ENCODE data around the gene SLPI.

The SLPI gene

DNA sequence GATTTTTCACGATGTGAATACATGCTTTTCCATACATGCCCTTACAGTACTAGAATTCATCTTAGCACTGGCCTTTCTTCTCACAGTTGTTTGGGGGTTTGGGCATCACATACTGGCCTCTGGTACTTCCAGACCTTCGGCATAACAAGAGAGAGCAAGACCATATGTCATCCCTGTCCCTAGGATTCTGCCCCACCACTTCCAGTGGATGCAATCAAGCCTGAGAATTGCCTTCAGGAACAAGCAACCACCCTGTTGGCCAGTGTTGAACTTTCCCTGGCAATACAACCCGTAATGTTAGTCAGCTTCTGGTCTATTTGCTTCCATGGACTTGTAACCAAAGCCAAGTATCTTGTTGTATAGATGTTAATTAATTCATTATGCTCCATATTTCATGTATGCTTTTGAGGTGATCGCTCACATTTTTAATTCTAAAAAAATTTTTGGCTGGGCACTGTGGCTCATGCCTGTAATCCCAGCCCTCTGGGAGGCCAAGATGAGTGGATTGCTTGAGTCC is 15.4 kb upstream of the SLPI start:
- no CpG with 5 or more reads among the region's 4 CpGs for WGBS (ENCODE audit: insufficient coverage, insufficient read length)
- H3K4me3 ChIP-seq (ENCODE audit: low read length) = no peak overlapping the region
- no peak overlapping the region for H3K27ac ChIP-seq (ENCODE audit: low read length)
- H3K4me1 ChIP-seq (ENCODE audit: control insufficient read depth, insufficient read depth, low read length) = no peaks in the 10 kb centered on the region; the same call in 1 of the 2 replicates
- no peaks in the 10 kb centered on the region for H3K9me3 ChIP-seq (ENCODE audit: control insufficient read depth, insufficient read depth, low read length)
- no peaks in the 10 kb centered on the region for H3K27me3 ChIP-seq (ENCODE audit: control insufficient read depth, insufficient read depth, low read length)
- no peaks in the 10 kb centered on the region for H3K36me3 ChIP-seq (ENCODE audit: control insufficient read depth, insufficient read depth, low read length)
- DNase-seq (ENCODE audit: low read depth, low spot score) = no peak

DNA sequence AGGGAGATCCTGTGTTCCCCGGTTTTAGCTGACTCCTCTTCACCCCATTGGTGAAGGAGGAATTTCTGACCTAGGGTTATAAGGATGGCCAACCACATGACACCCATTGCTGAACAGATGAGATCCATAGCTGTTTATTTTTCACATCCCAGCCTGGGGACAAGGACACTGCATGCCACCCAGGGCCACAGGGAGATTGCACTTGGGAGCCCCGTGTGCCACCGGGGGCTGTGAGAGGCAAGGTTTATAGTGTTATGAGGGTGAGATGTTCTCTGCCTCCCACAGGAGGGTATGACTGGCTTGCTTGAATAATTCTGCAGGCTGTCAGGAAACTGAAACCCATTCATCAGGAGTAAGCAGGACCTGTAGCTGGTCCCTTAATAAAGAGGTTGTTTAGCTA is 14.7 kb upstream of the SLPI start:
- Histone ChIP-seq H3K27ac (ENCODE audit: low read length) (no peak overlapping the region), H3K9me3 (ENCODE audit: control insufficient read depth, insufficient read depth, low read length) (no peaks in the 10 kb centered on the region), H3K4me3 (ENCODE audit: low read length) (no peak overlapping the region), H3K4me1 (ENCODE audit: control insufficient read depth, insufficient read depth, low read length) (no peaks in the 10 kb centered on the region; the same call in 1 of the 2 replicates), H3K36me3 (ENCODE audit: control insufficient read depth, insufficient read depth, low read length) (no peaks in the 10 kb centered on the region), H3K27me3 (ENCODE audit: control insufficient read depth, insufficient read depth, low read length) (no peaks in the 10 kb centered on the region)
- no peak for DNase-seq (ENCODE audit: low read depth, low spot score)
- no CpG with 5 or more reads among the region's 3 CpGs for WGBS (ENCODE audit: insufficient coverage, insufficient read length)

DNA sequence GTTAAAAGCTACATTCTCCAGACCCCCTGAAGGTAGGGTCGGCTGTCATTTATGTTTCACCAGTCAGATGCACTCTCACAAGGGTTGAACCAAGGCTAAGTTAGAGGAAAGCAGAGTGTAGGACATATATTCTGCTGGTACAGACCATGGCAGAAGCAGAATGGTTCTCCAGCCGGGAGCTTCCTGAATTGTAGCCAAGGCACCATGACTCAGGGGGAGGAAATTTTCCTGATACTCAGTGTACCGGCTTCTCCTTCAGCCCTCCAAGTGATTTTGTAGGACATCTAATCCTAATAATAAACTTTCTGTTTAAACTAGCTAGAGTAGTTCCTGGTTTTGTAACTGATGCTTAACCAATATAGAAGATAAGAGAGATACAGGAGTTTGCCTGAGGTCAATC is 14.2 kb upstream of the SLPI start:
- no CpG with 5 or more reads among the region's 3 CpGs for WGBS (ENCODE audit: insufficient coverage, insufficient read length)
- Histone ChIP-seq H3K4me1 (ENCODE audit: control insufficient read depth, insufficient read depth, low read length) (no peaks in the 10 kb centered on the region; the same call in 1 of the 2 replicates), H3K9me3 (ENCODE audit: control insufficient read depth, insufficient read depth, low read length) (no peaks in the 10 kb centered on the region), H3K27ac (ENCODE audit: low read length) (no peak overlapping the region), H3K36me3 (ENCODE audit: control insufficient read depth, insufficient read depth, low read length) (no peaks in the 10 kb centered on the region), H3K27me3 (ENCODE audit: control insufficient read depth, insufficient read depth, low read length) (no peaks in the 10 kb centered on the region), H3K4me3 (ENCODE audit: low read length) (no peak overlapping the region)
- no peak for DNase-seq (ENCODE audit: low read depth, low spot score)

DNA sequence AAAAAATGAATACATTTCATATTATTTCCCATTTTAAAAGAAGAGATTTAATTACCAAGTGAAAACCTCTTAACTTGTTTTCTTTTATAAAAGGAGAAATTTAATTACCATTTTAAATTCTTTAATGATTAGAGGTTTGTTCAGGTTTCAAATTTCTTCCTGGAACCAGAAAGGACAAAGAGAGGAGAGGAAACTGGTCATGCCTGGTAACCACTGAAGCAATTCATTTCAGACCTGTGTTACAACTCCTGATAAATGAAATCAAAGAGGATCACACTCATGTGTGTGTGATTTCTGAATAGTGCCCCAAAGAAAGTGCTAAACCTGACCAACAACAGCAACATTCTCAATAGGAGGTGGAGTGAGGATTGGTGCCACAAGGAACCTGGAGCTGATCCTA is 12.6 kb upstream of the SLPI start:
- Histone ChIP-seq H3K9me3 (ENCODE audit: control insufficient read depth, insufficient read depth, low read length) (no peaks in the 10 kb centered on the region), H3K36me3 (ENCODE audit: control insufficient read depth, insufficient read depth, low read length) (no peaks in the 10 kb centered on the region), H3K27ac (ENCODE audit: low read length) (no peak overlapping the region), H3K4me1 (ENCODE audit: control insufficient read depth, insufficient read depth, low read length) (no peaks in the 10 kb centered on the region; the same call in 1 of the 2 replicates), H3K4me3 (ENCODE audit: low read length) (no peak overlapping the region), H3K27me3 (ENCODE audit: control insufficient read depth, insufficient read depth, low read length) (no peaks in the 10 kb centered on the region)
- no peak for DNase-seq (ENCODE audit: low read depth, low spot score)

DNA sequence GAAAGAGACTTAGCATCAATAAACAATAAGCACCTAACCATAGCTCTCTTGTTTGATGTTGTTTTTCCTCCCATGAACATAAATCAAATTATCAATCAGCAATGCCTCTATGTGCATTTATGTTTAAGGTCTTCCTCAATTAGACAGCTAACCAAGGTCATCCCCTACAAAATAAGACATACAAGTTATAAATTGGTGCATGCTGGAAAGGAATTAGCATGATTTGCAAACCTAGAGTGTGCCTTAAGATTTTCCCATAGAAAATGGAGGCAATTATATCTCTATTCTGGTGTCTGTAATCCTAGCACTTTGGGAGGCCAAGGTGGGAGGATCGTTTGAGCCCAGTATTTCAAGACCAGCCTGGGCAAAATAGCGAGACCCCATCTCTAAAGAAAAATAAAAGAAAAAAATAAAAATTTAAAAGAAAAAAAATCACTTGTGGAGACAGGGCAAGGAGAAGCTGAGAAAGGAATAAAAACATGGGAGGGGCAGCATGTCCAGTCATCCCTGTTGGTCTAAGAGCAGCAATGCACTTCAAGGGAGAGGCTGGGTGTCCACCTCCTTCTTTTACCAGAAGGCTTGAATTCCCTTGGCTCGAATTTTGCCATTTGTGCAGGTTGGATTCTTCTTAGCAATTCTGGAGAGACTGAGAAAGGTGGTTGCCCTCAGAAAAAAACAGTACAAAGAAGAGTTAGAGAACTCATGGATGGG is 9.3 kb upstream of the SLPI start:
- Histone ChIP-seq H3K36me3 (ENCODE audit: control insufficient read depth, insufficient read depth, low read length) (no peaks in the 10 kb centered on the region), H3K9me3 (ENCODE audit: control insufficient read depth, insufficient read depth, low read length) (no peaks in the 10 kb centered on the region), H3K27ac (ENCODE audit: low read length) (no peak overlapping the region), H3K4me1 (ENCODE audit: control insufficient read depth, insufficient read depth, low read length) (no peaks in the 10 kb centered on the region; the same call in 1 of the 2 replicates), H3K4me3 (ENCODE audit: low read length) (no peak overlapping the region), H3K27me3 (ENCODE audit: control insufficient read depth, insufficient read depth, low read length) (no peaks in the 10 kb centered on the region)
- no CpG with 5 or more reads among the region's 3 CpGs for WGBS (ENCODE audit: insufficient coverage, insufficient read length)
- DNase-seq (ENCODE audit: low read depth, low spot score) = no peak

DNA sequence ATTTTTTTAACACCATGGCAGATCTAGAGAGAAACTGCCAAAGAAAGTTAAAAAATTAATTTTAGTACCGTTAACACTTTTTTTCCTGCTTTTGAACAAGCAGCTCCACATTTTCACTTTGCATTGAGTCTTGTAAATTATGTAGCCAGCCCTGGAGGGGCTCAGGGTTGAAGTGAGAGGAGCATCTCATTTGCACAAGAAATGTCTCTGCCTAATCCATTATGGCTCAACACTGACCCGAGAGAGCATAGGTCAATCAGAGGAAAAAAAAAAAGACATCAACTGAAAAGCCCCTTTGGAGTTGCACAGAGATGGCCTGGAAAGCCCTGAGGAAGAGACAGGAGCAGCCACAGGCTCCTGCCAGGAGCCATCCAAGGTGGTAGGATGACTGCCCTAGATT is 4.3 kb upstream of the SLPI start:
- Histone ChIP-seq H3K27ac (ENCODE audit: low read length) (no peak overlapping the region), H3K4me3 (ENCODE audit: low read length) (no peak overlapping the region), H3K27me3 (ENCODE audit: control insufficient read depth, insufficient read depth, low read length) (no peaks in the 10 kb centered on the region), H3K9me3 (ENCODE audit: control insufficient read depth, insufficient read depth, low read length) (no peaks in the 10 kb centered on the region), H3K4me1 (ENCODE audit: control insufficient read depth, insufficient read depth, low read length) (peaks cover 2% of the 10 kb centered on the region; the same call in 1 of the 2 replicates), H3K36me3 (ENCODE audit: control insufficient read depth, insufficient read depth, low read length) (no peaks in the 10 kb centered on the region)
- WGBS (ENCODE audit: insufficient coverage, insufficient read length) = no CpG with 5 or more reads among the region's 2 CpGs
- DNase-seq (ENCODE audit: low read depth, low spot score) = no peak

DNA sequence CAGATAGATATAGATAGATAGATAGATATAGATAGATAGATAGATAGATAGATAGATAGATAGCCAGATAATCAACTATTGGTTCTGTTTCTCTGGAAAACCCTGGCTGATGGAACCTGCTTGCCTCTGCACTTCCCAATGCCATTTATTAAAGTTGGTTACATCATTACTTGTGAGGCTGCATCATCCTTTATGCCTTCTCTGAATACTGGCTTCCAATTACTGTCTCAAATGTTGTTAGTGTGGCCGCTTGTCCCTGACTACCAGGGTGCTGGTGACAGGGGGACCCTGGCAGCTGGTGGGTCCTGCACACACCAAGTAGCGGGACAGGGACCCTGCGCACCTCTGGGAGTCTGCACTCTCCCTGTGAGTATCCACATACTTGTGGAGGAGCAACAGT is 3.9 kb upstream of the SLPI start:
- DNase-seq (ENCODE audit: low read depth, low spot score) = no peak
- H3K36me3 ChIP-seq (ENCODE audit: control insufficient read depth, insufficient read depth, low read length) = no peaks in the 10 kb centered on the region
- WGBS (ENCODE audit: insufficient coverage, insufficient read length) = no CpG with 5 or more reads among the region's 3 CpGs
- H3K27ac ChIP-seq (ENCODE audit: low read length) = no peak overlapping the region
- no peak overlapping the region for H3K4me3 ChIP-seq (ENCODE audit: low read length)
- H3K9me3 ChIP-seq (ENCODE audit: control insufficient read depth, insufficient read depth, low read length) = no peaks in the 10 kb centered on the region
- peaks cover 2% of the 10 kb centered on the region; the same call in 1 of the 2 replicates for H3K4me1 ChIP-seq (ENCODE audit: control insufficient read depth, insufficient read depth, low read length)
- H3K27me3 ChIP-seq (ENCODE audit: control insufficient read depth, insufficient read depth, low read length) = no peaks in the 10 kb centered on the region

DNA sequence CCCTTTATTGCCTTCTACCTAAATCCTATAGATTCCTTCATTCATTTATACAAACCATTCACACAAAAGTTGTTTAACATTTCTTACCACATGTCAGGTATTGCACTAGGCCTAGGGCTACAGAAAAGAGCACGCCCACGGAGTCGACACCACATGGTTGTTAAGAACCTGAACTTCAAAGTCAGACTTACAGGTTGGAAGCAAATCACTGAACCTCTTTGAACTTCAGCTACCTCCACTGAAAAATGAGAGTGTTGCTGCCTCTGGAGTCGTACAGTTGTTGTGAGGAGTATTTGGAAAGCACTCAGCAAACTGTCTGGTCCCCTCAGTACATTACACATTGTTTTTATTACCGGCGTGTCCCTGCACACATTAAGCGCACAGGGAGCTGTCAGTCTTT is 3.3 kb upstream of the SLPI start:
- Histone ChIP-seq H3K9me3 (ENCODE audit: control insufficient read depth, insufficient read depth, low read length) (no peaks in the 10 kb centered on the region), H3K27ac (ENCODE audit: low read length) (no peak overlapping the region), H3K4me3 (ENCODE audit: low read length) (no peak overlapping the region), H3K36me3 (ENCODE audit: control insufficient read depth, insufficient read depth, low read length) (no peaks in the 10 kb centered on the region), H3K27me3 (ENCODE audit: control insufficient read depth, insufficient read depth, low read length) (no peaks in the 10 kb centered on the region), H3K4me1 (ENCODE audit: control insufficient read depth, insufficient read depth, low read length) (peaks cover 2% of the 10 kb centered on the region; the same call in 1 of the 2 replicates)
- DNase-seq (ENCODE audit: low read depth, low spot score) = no peak
- no CpG with 5 or more reads among the region's 7 CpGs for WGBS (ENCODE audit: insufficient coverage, insufficient read length)

DNA sequence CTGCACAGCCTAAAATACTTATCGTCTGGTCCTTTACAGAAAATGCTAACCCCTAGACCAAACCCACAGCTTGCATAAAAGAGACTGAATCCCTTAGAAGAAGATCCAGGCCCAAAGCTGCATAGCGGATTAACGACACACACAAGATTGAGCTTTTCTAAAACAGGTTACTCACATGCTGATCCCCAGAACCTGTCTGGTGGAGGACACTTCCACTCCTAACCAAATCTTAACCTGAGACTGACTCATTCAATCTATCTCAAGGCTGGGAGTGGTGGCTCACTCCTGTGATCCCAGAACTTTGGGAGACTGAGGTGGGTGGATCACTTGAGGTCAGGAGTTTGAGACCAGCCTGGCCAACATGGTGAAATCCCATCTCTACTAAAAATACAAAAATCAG is 2.8 kb upstream of the SLPI start:
- WGBS (ENCODE audit: insufficient coverage, insufficient read length) = no CpG with 5 or more reads among the region's 3 CpGs
- Histone ChIP-seq H3K4me3 (ENCODE audit: low read length) (no peak overlapping the region), H3K4me1 (ENCODE audit: control insufficient read depth, insufficient read depth, low read length) (peaks cover 2% of the 10 kb centered on the region; the same call in 1 of the 2 replicates), H3K27ac (ENCODE audit: low read length) (no peak overlapping the region), H3K36me3 (ENCODE audit: control insufficient read depth, insufficient read depth, low read length) (no peaks in the 10 kb centered on the region), H3K27me3 (ENCODE audit: control insufficient read depth, insufficient read depth, low read length) (no peaks in the 10 kb centered on the region), H3K9me3 (ENCODE audit: control insufficient read depth, insufficient read depth, low read length) (no peaks in the 10 kb centered on the region)
- DNase-seq (ENCODE audit: low read depth, low spot score) = no peak

DNA sequence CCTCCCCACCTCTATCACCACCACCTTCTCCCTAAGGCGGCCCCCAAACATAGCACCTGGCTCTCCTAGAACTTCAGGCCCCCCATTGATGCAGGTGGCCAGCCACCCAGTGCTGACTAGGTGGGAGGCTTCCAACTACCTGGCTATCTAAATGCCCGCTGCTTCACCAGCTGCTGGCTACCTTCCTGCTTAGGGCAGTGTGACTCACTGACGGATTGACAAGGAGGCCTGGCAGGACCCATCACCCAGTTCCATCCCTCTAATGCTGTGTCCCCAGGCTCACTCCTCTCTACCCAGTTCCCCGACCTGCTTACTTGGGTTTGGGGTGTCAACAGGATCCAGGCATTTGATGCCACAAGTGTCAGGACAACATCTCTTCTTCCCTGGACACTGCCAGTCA is 1.1 kb downstream of the SLPI start:
- peaks cover under 1% of the 10 kb centered on the region; the same call in 1 of the 2 replicates for H3K4me1 ChIP-seq (ENCODE audit: control insufficient read depth, insufficient read depth, low read length)
- WGBS (ENCODE audit: insufficient coverage, insufficient read length) = no CpG with 5 or more reads among the region's 4 CpGs
- H3K9me3 ChIP-seq (ENCODE audit: control insufficient read depth, insufficient read depth, low read length) = no peaks in the 10 kb centered on the region
- DNase-seq (ENCODE audit: low read depth, low spot score) = no peak
- no peak overlapping the region for H3K4me3 ChIP-seq (ENCODE audit: low read length)
- no peaks in the 10 kb centered on the region for H3K27me3 ChIP-seq (ENCODE audit: control insufficient read depth, insufficient read depth, low read length)
- no peaks in the 10 kb centered on the region for H3K36me3 ChIP-seq (ENCODE audit: control insufficient read depth, insufficient read depth, low read length)
- H3K27ac ChIP-seq (ENCODE audit: low read length) = no peak overlapping the region
